ENCODE data around the gene PRPF19. TPM values are rescaled to one million over a fixed set of nuclear protein-coding genes. Genes with fewer than 3 reads are reported as not detected.
"Not testable (repeated sequence)": the region's sequence is repeated elsewhere in the genome, so short reads cannot be mapped to it uniquely, and the experiment has no call there.

The PRPF19 gene
- total and polyA plus RNA-seq, 2 donors (not counting 1 experiment from before 2014, with no cell fraction given): 32.6 to 37.7 TPM

DNA sequence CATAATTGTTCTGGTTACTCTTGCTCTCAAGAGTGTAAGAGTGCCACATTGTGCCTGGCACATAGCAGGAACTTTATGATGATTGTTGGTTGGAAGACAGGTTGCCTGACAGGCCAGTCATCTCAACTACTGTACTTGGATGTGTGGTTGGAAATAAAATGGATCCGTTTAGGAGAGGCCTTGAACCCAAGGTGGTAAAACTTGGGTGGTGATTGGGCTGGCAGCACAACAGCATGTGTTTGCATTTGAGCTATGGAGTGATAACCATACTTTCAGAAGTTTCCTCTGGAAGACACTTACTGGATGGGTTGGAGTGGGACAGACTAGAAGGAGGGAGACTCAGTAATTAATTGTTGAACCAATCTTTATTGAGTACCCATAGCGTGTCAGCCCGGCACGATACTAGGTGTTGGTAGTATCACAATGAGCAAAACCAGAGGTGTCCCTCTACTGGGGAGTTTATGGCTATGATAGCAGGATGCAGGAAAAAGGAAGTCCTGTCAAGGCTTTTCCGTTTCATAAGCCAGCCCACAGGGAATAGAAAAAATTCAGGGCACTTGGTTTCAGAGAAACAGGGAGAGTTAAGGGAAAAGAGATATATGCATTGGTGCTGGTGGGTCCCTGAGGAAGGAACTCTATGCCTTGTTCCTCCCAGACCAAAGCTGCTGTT is 4.5 kb upstream of the PRPF19 start:
- Histone ChIP-seq H3K27me3 (ENCODE audit: control insufficient read depth, insufficient read depth, low read length) (peaks cover 14% of the 10 kb centered on the region), H2AFZ (ENCODE audit: low read length) (no peak overlapping the region)

DNA sequence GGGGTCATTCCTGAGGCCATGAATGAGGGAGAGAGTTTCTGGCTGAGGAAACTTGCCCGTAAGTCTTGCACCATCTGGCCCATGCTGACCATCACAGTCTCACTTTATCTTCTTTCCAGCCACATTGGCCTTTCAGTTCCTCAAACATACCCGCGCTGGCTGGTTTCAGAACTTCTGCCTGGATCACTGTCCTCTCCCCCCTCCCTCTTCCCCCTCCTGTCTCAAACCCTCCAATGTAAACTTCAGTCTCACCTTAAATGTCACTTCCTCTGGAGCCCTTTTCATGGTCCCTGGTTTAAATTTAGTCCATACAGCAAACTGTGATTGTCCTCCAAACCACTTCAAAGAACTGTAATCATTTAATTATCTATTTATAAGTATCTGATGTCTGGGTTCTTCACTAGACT is 3.9 kb upstream of the PRPF19 start:
- Histone ChIP-seq H3K4me2 (ENCODE audit: extremely low read depth, insufficient read depth, low read length) (no peak overlapping the region), H2AFZ (ENCODE audit: low read length) (no peak overlapping the region), H3K27ac (ENCODE audit: insufficient read depth, low read length) (no peak overlapping the region), H3K27me3 (ENCODE audit: control insufficient read depth, insufficient read depth, low read length) (peaks cover 14% of the 10 kb centered on the region), H3K79me2 (ENCODE audit: control insufficient read depth, insufficient read depth, low read length) (peaks cover 7% of the 10 kb centered on the region), H3K4me1 (ENCODE audit: control insufficient read depth, extremely low read depth, insufficient read depth, low read length) (no peaks in the 10 kb centered on the region), H3K4me3 (replicated peaks in 1 of 4; ENCODE audit: control extremely low read depth in 1 of 4, insufficient read depth in 1 of 4, low read depth in 3 of 4, low read length in 4 of 4) (no peak overlapping the region), H3K9me3 (ENCODE audit: control insufficient read depth, insufficient read depth, low read depth, low read length) (no peaks in the 10 kb centered on the region), H3K9ac (ENCODE audit: insufficient read depth, low read length) (no peak overlapping the region), H4K20me1 (ENCODE audit: control insufficient read depth, extremely low read depth, insufficient read depth, low read length) (no peaks in the 10 kb centered on the region), H3K36me3 (ENCODE audit: control insufficient read depth, insufficient read depth, low read length) (no peaks in the 10 kb centered on the region)
- DNase-seq (ENCODE audit: low read depth in 2 of 2): no peak
- TF ChIP-seq, protein P1, sequence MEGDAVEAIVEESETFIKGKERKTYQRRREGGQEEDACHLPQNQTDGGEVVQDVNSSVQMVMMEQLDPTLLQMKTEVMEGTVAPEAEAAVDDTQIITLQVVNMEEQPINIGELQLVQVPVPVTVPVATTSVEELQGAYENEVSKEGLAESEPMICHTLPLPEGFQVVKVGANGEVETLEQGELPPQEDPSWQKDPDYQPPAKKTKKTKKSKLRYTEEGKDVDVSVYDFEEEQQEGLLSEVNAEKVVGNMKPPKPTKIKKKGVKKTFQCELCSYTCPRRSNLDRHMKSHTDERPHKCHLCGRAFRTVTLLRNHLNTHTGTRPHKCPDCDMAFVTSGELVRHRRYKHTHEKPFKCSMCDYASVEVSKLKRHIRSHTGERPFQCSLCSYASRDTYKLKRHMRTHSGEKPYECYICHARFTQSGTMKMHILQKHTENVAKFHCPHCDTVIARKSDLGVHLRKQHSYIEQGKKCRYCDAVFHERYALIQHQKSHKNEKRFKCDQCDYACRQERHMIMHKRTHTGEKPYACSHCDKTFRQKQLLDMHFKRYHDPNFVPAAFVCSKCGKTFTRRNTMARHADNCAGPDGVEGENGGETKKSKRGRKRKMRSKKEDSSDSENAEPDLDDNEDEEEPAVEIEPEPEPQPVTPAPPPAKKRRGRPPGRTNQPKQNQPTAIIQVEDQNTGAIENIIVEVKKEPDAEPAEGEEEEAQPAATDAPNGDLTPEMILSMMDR (conservative IDR thresholded peaks at IDR 0.05 in 1 of 2, IDR thresholded peaks at IDR 0.05 in 1 of 2; ENCODE audit: low read depth in 1 of 2, low read length in 2 of 2): no peak
- TF ChIP-seq EZH2 (IDR thresholded peaks at IDR 0.05; ENCODE audit: low read length, missing control alignments): no peak

More for the DNA sequence above, 4.5 kb upstream of the PRPF19 start:
- H3K36me3 ChIP-seq (ENCODE audit: control insufficient read depth, insufficient read depth, low read length): no peaks in the 10 kb centered on the region
- peaks cover 3% of the 10 kb centered on the region for H3K79me2 ChIP-seq (ENCODE audit: control insufficient read depth, insufficient read depth, low read length)
- TF ChIP-seq, protein P1 (conservative IDR thresholded peaks at IDR 0.05 in 1 of 2, IDR thresholded peaks at IDR 0.05 in 1 of 2; ENCODE audit: low read depth in 1 of 2, low read length in 2 of 2): no peak
- no peak for TF ChIP-seq EZH2 (IDR thresholded peaks at IDR 0.05; ENCODE audit: low read length, missing control alignments)
- H3K9me3 ChIP-seq (ENCODE audit: control insufficient read depth, insufficient read depth, low read depth, low read length): no peaks in the 10 kb centered on the region
- H3K4me1 ChIP-seq (ENCODE audit: control insufficient read depth, extremely low read depth, insufficient read depth, low read length): peaks cover 3% of the 10 kb centered on the region
- no peak for DNase-seq (ENCODE audit: low read depth in 2 of 2)
- H4K20me1 ChIP-seq (ENCODE audit: control insufficient read depth, extremely low read depth, insufficient read depth, low read length): no peaks in the 10 kb centered on the region
- H3K9ac ChIP-seq (ENCODE audit: insufficient read depth, low read length): no peak overlapping the region
- H3K4me2 ChIP-seq (ENCODE audit: extremely low read depth, insufficient read depth, low read length): no peak overlapping the region
- H3K27ac ChIP-seq (ENCODE audit: insufficient read depth, low read length): no peak overlapping the region
- no peak overlapping the region for H3K4me3 ChIP-seq (replicated peaks in 1 of 4; ENCODE audit: control extremely low read depth in 1 of 4, insufficient read depth in 1 of 4, low read depth in 3 of 4, low read length in 4 of 4)

DNA sequence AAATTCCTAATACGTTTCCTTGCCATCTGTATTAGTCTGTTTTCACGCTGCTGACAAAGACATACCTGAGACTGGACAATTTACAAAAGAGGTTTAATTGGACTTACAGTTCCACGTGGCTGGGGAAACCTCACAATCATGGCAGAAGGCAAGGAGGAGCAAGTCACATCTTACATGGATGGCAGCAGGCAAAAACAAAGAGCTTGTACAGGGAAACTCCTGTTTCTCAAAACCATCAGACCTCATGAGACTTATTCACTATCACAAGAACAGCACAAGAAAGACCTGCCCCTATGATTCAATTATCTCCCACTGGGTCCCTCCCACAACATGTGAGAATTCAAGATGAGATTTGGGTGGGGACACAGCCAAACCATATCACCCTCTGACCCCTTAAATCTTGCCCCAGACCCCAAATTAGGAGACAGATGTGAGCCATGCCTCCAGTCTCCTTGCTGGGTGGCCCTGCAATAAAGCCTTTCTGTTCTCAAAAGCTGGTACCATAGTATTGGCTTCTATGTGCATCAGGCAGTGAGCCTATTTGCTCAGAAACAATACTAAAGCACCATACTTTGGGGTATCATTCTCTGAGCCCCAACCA is 3.4 kb upstream of the PRPF19 start:
- not testable (repeated sequence) for H3K4me2 ChIP-seq (ENCODE audit: extremely low read depth, insufficient read depth, low read length); H3K4me3 ChIP-seq (replicated peaks in 1 of 4; ENCODE audit: control extremely low read depth in 1 of 4, insufficient read depth in 1 of 4, low read depth in 3 of 4, low read length in 4 of 4); H3K4me1 ChIP-seq (ENCODE audit: control insufficient read depth, extremely low read depth, insufficient read depth, low read length); H4K20me1 ChIP-seq (ENCODE audit: control insufficient read depth, extremely low read depth, insufficient read depth, low read length); H3K27ac ChIP-seq (ENCODE audit: insufficient read depth, low read length); H3K36me3 ChIP-seq (ENCODE audit: control insufficient read depth, insufficient read depth, low read length); DNase-seq (ENCODE audit: low read depth in 2 of 2); H3K9ac ChIP-seq (ENCODE audit: insufficient read depth, low read length); H3K9me3 ChIP-seq (ENCODE audit: control insufficient read depth, insufficient read depth, low read depth, low read length); H2AFZ ChIP-seq (ENCODE audit: low read length)
- Histone ChIP-seq H3K27me3 (ENCODE audit: control insufficient read depth, insufficient read depth, low read length) (peaks cover 14% of the 10 kb centered on the region), H3K79me2 (ENCODE audit: control insufficient read depth, insufficient read depth, low read length) (peaks cover 12% of the 10 kb centered on the region)

Data from fibroblast of lung (primary cell).